ENCODE results near the gene DDX28.
"Not testable (repeated sequence)": the region's sequence is repeated elsewhere in the genome, so short reads cannot be mapped to it uniquely, and the experiment has no call there.

Gene DDX28

DNA sequence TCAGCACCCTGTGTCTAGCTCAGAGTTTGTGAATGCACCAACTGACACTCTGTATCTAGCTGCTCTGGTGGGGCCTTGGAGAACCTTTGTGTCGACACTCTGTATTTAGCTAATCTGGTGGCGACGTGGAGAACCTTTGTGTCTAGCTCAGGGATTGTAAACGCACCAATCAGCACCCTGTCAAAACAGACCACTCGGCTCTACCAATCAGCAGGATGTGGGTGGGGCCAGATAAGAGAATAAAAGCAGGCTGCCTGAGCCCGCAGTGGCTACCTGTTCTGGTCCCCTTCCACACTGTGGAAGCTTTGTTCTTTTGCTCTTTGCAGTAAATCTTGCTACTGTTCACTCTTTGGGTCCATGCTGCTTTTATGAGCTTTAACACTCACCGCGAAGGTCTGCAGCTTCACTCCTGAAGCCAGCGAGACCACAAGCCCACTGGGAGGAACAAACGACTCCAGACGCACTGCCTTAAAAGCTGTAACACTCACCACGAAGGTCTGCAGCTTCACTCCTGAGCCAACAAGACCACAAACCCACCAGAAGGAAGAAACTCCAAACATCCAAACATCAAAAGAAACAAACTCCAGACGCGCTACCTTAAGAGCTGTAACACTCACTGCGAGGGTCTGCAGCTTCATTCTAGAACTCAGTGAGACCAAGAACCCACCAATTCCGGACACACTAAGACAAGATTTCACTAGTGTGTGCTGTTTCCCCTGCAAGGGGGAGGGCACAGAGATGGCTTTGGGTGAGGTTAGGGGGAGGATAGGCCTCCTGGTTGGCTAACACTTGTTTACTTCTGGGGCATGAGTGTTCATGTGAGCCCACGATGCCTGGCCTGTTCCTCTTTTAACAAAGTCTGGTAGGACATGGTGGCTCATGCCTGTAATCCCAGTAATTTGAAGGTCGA, 24.0 kb downstream of the DDX28 start, which contains the start of gene DPEP2:
TSS of gene DPEP2 (minus strand) at position 706 of the 910 bp plus-strand sequence. CDS start 6,272 bp downstream, outside the sequence.
- TF ChIP-seq, protein P1, sequence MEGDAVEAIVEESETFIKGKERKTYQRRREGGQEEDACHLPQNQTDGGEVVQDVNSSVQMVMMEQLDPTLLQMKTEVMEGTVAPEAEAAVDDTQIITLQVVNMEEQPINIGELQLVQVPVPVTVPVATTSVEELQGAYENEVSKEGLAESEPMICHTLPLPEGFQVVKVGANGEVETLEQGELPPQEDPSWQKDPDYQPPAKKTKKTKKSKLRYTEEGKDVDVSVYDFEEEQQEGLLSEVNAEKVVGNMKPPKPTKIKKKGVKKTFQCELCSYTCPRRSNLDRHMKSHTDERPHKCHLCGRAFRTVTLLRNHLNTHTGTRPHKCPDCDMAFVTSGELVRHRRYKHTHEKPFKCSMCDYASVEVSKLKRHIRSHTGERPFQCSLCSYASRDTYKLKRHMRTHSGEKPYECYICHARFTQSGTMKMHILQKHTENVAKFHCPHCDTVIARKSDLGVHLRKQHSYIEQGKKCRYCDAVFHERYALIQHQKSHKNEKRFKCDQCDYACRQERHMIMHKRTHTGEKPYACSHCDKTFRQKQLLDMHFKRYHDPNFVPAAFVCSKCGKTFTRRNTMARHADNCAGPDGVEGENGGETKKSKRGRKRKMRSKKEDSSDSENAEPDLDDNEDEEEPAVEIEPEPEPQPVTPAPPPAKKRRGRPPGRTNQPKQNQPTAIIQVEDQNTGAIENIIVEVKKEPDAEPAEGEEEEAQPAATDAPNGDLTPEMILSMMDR (IDR thresholded peaks at IDR 0.05), result peak; percentile 26
- peak within 1 kb of the TSS; percentile 74 to 84 for H3K4me3 ChIP-seq (ENCODE audit: low read depth in 1 of 2, low read length in 1 of 2)
- not testable (repeated sequence) for H3K27me3 ChIP-seq, H3K9me3 ChIP-seq
- H3K36me3 ChIP-seq, result peaks cover 25% of the 10 kb centered on the region
- H3K27ac ChIP-seq, result peak within 1 kb of the TSS; percentile 100
- peaks cover 86 to 87% of the 10 kb centered on the region in 2 experiments for H3K4me1 ChIP-seq (ENCODE audit: control insufficient read depth in 1 of 2, insufficient read depth in 1 of 2, low read depth in 1 of 2, low read length in 1 of 2)

DNA sequence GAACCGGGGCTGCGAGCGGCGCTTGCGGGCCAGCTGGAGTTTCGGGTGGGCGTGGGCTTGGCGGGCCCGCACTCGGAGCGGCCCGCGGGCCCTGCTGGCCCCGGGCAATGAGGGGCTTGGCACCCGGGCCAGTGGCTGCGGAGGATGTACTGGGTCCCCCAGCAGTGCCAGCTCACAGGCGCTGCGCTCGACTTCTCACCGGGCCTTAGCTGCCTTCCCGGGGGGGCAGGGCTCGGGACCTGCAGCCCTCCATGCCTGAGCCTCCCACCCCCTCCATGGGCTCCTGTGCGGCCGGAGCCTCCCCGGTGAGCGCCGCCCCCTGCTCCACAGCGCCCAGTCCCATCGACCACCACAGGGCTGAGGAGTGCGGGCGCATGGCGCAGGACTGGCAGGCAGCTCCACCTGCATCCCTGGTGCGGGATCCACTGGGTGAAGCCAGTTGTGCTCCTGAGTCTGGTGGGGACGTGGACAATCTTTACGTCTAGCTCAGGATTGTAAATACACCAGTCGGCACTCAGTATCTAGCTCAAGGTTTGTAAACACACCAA, 24.7 kb downstream of the DDX28 start:
- Histone ChIP-seq H3K27ac (peak overlapping the region; percentile 100), H3K4me3 (ENCODE audit: low read depth in 1 of 2, low read length in 1 of 2) (peak overlapping the region; percentile 74 to 84), H3K36me3 (peaks cover 25% of the 10 kb centered on the region), H3K4me1 (ENCODE audit: control insufficient read depth in 1 of 2, insufficient read depth in 1 of 2, low read depth in 1 of 2, low read length in 1 of 2) (peaks cover 82 to 86% of the 10 kb centered on the region in 2 experiments)
- H3K27me3 ChIP-seq, H3K9me3 ChIP-seq: not testable (repeated sequence)

DNA sequence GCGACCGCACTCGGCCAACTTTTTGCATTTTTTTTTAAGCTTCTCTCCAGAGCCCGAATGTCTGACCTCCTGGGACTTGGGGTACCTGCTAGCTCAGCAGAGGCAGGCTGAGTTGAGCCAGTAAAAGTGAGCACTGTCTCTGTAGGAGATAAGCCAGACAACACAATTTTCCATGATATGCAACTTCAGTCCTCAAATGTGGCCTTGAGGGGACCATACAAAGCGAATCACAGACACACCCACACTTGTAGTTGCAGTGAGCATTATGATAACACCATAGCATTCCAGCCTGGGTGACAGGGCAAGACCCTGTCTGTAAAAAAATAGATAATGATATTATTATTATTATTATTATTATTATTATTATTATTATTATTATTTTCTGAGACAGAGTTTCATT, 26.4 kb downstream of the DDX28 start:
- H3K27me3 ChIP-seq, result no peaks in the 10 kb centered on the region
- H3K4me3 ChIP-seq (ENCODE audit: low read depth in 1 of 2, low read length in 1 of 2), result peak overlapping the region in 1 of 2 experiments; percentile 74
- TF ChIP-seq, protein P1 (IDR thresholded peaks at IDR 0.05), result no peak
- H3K9me3 ChIP-seq, result no peaks in the 10 kb centered on the region
- peaks cover 41% of the 10 kb centered on the region for H3K36me3 ChIP-seq
- H3K4me1 ChIP-seq (ENCODE audit: control insufficient read depth in 1 of 2, insufficient read depth in 1 of 2, low read depth in 1 of 2, low read length in 1 of 2), result peaks cover 84 to 86% of the 10 kb centered on the region in 2 experiments
- H3K27ac ChIP-seq, result peak overlapping the region; percentile 100

DNA sequence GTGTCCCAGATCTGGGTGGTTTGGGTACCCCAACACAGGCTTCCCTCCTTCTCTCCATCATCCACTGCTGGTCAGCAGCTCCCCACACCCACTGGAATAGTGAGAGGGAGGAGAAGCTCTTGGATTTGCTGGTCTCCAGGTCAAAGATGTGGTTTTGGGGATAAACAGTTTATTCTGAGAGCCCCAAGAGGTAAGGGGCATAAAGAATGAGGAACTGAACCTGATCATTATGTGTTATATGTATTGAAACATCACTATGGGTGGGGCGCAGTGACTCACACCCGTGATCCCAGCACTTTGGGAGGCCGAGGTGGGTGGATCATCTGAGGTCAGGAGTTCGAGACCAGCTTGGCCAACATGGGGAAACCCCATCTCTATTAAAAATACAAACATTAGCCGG, 27.6 kb downstream of the DDX28 start:
- Histone ChIP-seq H3K4me1 (ENCODE audit: control insufficient read depth in 1 of 2, insufficient read depth in 1 of 2, low read depth in 1 of 2, low read length in 1 of 2) (peaks cover 73% of the 10 kb centered on the region in 2 experiments), H3K27ac (peak overlapping the region; percentile 100), H3K4me3 (ENCODE audit: low read depth in 1 of 2, low read length in 1 of 2) (peak overlapping the region; percentile 12 to 77), H3K36me3 (peaks cover 53% of the 10 kb centered on the region), H3K9me3 (no peaks in the 10 kb centered on the region), H3K27me3 (no peaks in the 10 kb centered on the region)
- TF ChIP-seq, protein P1 (IDR thresholded peaks at IDR 0.05), result no peak

DNA sequence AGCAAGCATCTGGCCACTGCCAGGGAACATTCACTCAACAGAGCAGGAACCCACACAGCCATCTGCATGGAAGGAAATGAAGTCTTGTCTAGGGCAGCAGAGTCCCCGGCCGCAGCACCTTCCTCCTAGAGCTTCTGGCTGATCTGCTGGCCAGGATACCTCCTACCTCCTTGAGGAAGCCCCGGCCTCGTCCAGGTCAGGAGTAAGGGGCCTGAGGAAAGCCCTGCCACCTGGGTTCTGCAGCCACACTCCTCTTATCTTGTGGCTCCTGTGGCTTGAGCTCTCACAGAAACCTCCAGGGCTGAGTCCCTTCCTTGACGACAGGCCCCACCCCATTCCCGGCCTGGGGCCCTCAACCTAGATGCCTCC, 29.0 kb downstream of the DDX28 start:
- Histone ChIP-seq H3K4me1 (ENCODE audit: control insufficient read depth in 1 of 2, insufficient read depth in 1 of 2, low read depth in 1 of 2, low read length in 1 of 2) (peaks cover 62 to 70% of the 10 kb centered on the region in 2 experiments), H3K4me3 (ENCODE audit: low read depth in 1 of 2, low read length in 1 of 2) (peak overlapping the region; percentile 70 to 77), H3K36me3 (peaks cover 67% of the 10 kb centered on the region), H3K27ac (peak overlapping the region; percentile 100)
- H3K27me3 ChIP-seq, H3K9me3 ChIP-seq: not testable (repeated sequence)

DNA sequence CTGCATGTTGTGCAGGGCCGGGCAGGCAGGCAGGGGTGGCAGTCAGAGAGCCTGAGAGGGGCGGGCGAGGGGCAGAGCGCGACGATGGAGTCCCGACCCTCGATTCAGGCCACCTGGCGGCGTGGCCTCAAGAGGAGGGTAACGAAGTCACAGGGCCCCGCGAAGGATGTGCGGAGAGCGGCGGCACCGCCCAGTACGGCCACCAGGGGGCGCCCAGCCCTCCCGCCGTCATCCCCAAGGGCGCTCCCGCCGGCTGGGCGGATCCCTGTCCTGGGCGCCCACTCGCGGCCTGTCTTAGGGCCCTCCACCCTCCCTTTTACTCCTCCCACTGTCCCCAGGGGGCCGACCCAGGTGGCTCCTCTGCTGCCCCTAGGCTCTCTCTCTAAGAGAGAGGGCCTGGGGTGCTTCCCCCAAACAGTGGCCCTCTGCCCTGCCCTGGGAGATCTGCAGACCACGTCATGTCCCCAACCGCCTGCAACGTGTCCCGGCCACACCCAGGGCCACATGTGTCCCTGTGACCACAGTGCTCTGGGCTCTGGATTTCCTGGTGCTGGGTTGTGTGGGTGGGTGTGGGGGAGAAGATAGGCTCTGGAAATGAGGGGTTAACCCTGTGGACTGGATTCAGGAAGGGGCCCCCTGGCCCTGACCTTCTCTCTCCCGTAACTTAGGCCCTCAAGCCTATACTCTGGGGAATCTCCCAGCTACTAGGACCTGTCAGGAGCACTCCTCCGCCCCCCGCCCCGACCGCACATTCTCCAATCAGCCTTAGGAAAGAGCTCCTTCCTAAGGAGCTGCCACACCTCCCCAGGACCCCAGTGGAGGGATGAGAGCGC, 29.6 kb downstream of the DDX28 start:
- Histone ChIP-seq H3K4me3 (ENCODE audit: low read depth in 1 of 2, low read length in 1 of 2) (peak overlapping the region; percentile 70 to 77), H3K9me3 (no peaks in the 10 kb centered on the region), H3K27me3 (no peaks in the 10 kb centered on the region), H3K4me1 (ENCODE audit: control insufficient read depth in 1 of 2, insufficient read depth in 1 of 2, low read depth in 1 of 2, low read length in 1 of 2) (peaks cover 62 to 73% of the 10 kb centered on the region in 2 experiments), H3K36me3 (peaks cover 70% of the 10 kb centered on the region), H3K27ac (peak overlapping the region; percentile 100)
- TF ChIP-seq, protein P1 (IDR thresholded peaks at IDR 0.05), result peak; percentile 97

Data from neutrophil (primary cell).